Measurements from ENCODE around the gene TTBK1. TPM values are rescaled to one million over a fixed set of nuclear protein-coding genes. Genes with fewer than 3 reads are reported as not detected.

TTBK1 gene
- polyA plus RNA-seq, 1 donor from 2014 or later = 4.2 TPM

GRCh38 chr6:43286980-43287716 lies 43.9 kb downstream of the TTBK1 start:
- H3K27ac ChIP-seq (ENCODE audit: low read length) = no peak overlapping the region
- no peaks in the 10 kb centered on the region for H3K79me2 ChIP-seq (replicated peaks; ENCODE audit: insufficient read depth, low read length)
- TF ChIP-seq RAD21 (conservative IDR thresholded peaks at IDR 0.05) (no peak), MXI1 (conservative IDR thresholded peaks at IDR 0.05; ENCODE audit: poor library complexity, severe bottlenecking) (no peak), POLR2AphosphoS5 (IDR thresholded peaks at IDR 0.05) (no peak), REST (IDR thresholded peaks at IDR 0.05; ENCODE audit: borderline replicate concordance) (no peak), CTCF (IDR thresholded peaks at IDR 0.05; ENCODE audit: poor library complexity, severe bottlenecking) (no peak), SMC3 (conservative IDR thresholded peaks at IDR 0.05; ENCODE audit: poor library complexity) (no peak), EP300 (conservative IDR thresholded peaks at IDR 0.05; ENCODE audit: poor library complexity, severe bottlenecking) (no peak), EZH2 (IDR thresholded peaks at IDR 0.05; ENCODE audit: borderline replicate concordance, insufficient read depth, low read length, poor library complexity, severe bottlenecking) (no peak), TAF1 (IDR thresholded peaks at IDR 0.05; ENCODE audit: low read depth) (no peak)

GRCh38 chr6:43287717-43288679 lies 44.7 kb downstream of the TTBK1 start:
- Histone ChIP-seq H4K20me1 (ENCODE audit: insufficient read depth) (no peaks in the 10 kb centered on the region), H3K79me2 (replicated peaks; ENCODE audit: insufficient read depth, low read length) (no peaks in the 10 kb centered on the region), H3K9me2 (ENCODE audit: insufficient read depth, low read length) (no peaks in the 10 kb centered on the region), H3K27me3 (ENCODE audit: insufficient read depth, low read depth, low read length) (no peaks in the 10 kb centered on the region), H3K9ac (ENCODE audit: low read length) (no peak overlapping the region), H3K27ac (ENCODE audit: low read length) (no peak overlapping the region), H3F3A (ENCODE audit: insufficient read depth, low read length, poor library complexity, severe bottlenecking) (no peaks in the 10 kb centered on the region), H3K9me3 (ENCODE audit: low read length) (no peaks in the 10 kb centered on the region), H3K36me3 (ENCODE audit: insufficient read depth, low read length) (no peaks in the 10 kb centered on the region), H2AFZ (ENCODE audit: low read depth, low read length) (no peak overlapping the region), H3K4me2 (ENCODE audit: low read length) (no peak overlapping the region), H3K4me3 (ENCODE audit: low read length) (no peak overlapping the region)
- TF ChIP-seq REST (IDR thresholded peaks at IDR 0.05; ENCODE audit: borderline replicate concordance) = no peak
- TF ChIP-seq MXI1 (conservative IDR thresholded peaks at IDR 0.05; ENCODE audit: poor library complexity, severe bottlenecking) = no peak
- no peak for TF ChIP-seq EP300 (conservative IDR thresholded peaks at IDR 0.05; ENCODE audit: poor library complexity, severe bottlenecking)
- no peak for TF ChIP-seq RAD21 (conservative IDR thresholded peaks at IDR 0.05)
- TF ChIP-seq EZH2 (IDR thresholded peaks at IDR 0.05; ENCODE audit: borderline replicate concordance, insufficient read depth, low read length, poor library complexity, severe bottlenecking) = no peak
- TF ChIP-seq CTCF (IDR thresholded peaks at IDR 0.05; ENCODE audit: poor library complexity, severe bottlenecking) = no peak
- no peak for TF ChIP-seq TAF1 (IDR thresholded peaks at IDR 0.05; ENCODE audit: low read depth)
- TF ChIP-seq POLR2AphosphoS5 (IDR thresholded peaks at IDR 0.05) = no peak
- TF ChIP-seq SMC3 (conservative IDR thresholded peaks at IDR 0.05; ENCODE audit: poor library complexity) = no peak

More at GRCh38 chr6:43286980-43287716, 43.9 kb downstream of the TTBK1 start:
- Histone ChIP-seq H2AFZ (ENCODE audit: low read depth, low read length) (no peak overlapping the region), H3F3A (ENCODE audit: insufficient read depth, low read length, poor library complexity, severe bottlenecking) (no peaks in the 10 kb centered on the region), H3K36me3 (ENCODE audit: insufficient read depth, low read length) (no peaks in the 10 kb centered on the region), H3K4me3 (ENCODE audit: low read length) (no peak overlapping the region), H4K20me1 (ENCODE audit: insufficient read depth) (no peaks in the 10 kb centered on the region), H3K9me2 (ENCODE audit: insufficient read depth, low read length) (no peaks in the 10 kb centered on the region), H3K9me3 (ENCODE audit: low read length) (no peaks in the 10 kb centered on the region), H3K27me3 (ENCODE audit: insufficient read depth, low read depth, low read length) (no peaks in the 10 kb centered on the region), H3K9ac (ENCODE audit: low read length) (no peak overlapping the region), H3K4me2 (ENCODE audit: low read length) (no peak overlapping the region)

Data from neural cell (in vitro differentiated cells).